DND-41 (cell line): Measurements from ENCODE around the gene OR1L8.

Experiments used
- EZH2 ChIP-seq: IDR thresholded peaks from 3 replicates; pipeline ENCODE4 v1.6.1; 2012; ENCODE audit warnings: borderline replicate concordance, low read depth, mild to moderate bottlenecking, moderate library complexity, low read length, inconsistent platforms; ENCODE audit not compliant: severe bottlenecking
- TF ChIP-seq, protein P1 (sequence below): IDR thresholded peaks from 2 replicates; pipeline ENCODE4 v1.5.1; 2012; ENCODE audit warnings: borderline replicate concordance, low read length, moderate library complexity, mild to moderate bottlenecking; ENCODE audit not compliant: poor library complexity, severe bottlenecking; ENCODE audit errors: extremely low read depth

DNA sequence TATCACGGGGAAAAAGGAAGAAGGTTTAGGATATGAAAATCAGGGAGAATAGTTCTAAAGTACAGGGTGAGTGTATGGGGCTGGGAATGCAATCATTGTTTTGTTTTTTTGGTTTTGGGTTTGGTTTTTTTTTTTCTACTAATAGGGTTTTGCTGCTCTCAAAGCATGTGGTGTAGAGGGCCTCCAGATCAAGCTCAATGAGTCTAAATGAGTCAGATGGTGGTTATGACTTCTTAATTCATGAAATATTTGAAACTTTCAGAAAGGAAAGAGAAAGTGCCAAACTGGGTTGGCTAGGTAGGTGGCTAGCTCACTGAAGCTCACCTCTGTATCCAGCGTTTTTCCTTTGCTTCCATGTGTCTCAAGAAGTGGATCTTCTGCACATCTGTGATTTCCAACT lies 10.7 kb downstream of the OR1L8 start:
- TF ChIP-seq, protein P1, sequence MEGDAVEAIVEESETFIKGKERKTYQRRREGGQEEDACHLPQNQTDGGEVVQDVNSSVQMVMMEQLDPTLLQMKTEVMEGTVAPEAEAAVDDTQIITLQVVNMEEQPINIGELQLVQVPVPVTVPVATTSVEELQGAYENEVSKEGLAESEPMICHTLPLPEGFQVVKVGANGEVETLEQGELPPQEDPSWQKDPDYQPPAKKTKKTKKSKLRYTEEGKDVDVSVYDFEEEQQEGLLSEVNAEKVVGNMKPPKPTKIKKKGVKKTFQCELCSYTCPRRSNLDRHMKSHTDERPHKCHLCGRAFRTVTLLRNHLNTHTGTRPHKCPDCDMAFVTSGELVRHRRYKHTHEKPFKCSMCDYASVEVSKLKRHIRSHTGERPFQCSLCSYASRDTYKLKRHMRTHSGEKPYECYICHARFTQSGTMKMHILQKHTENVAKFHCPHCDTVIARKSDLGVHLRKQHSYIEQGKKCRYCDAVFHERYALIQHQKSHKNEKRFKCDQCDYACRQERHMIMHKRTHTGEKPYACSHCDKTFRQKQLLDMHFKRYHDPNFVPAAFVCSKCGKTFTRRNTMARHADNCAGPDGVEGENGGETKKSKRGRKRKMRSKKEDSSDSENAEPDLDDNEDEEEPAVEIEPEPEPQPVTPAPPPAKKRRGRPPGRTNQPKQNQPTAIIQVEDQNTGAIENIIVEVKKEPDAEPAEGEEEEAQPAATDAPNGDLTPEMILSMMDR: no peak
- no peak for TF ChIP-seq EZH2
